ES-I3 (cell line): ENCODE measurements around the gene C1orf105.

Source experiments
- H3K36me3 ChIP-seq: 2 replicates; pipeline ENCODE4 v1.6.1; 2013; ENCODE audit warnings: mild to moderate bottlenecking, low read length, control low read depth, moderate library complexity; ENCODE audit not compliant: insufficient read depth
- H3K4me1 ChIP-seq: 2 replicates; pipeline ENCODE4 v1.6.1; 2013; ENCODE audit warnings: mild to moderate bottlenecking, control low read depth, low read length; ENCODE audit not compliant: insufficient read depth
- H3K9ac ChIP-seq: 2 replicates; pipeline ENCODE4 v1.6.1; 2013; ENCODE audit warnings: low read depth, mild to moderate bottlenecking, low read length, moderate library complexity
- H3K9me3 ChIP-seq: 2 replicates; pipeline ENCODE4 v1.6.1; 2013; ENCODE audit warnings: mild to moderate bottlenecking, low read length, moderate library complexity; ENCODE audit not compliant: control insufficient read depth, insufficient read depth

Gene C1orf105

DNA sequence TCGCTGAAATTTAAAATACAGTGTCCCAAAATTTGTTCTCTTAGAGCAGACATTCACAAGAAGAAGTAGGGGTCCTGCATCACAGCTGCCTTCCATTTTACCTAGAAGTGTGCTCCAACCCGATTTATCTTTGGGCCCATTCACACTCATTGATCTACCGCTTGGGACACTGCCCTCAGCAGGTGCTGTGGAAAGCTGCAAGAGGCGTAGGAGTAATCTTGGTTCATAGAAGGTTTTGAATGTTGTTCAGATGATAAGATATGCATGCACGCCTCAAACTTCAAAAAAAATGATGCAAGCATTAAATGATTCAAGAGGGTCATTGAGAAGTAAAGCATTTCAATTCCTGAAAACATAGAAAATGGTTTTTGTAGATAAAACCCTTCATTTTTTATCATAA is 18.6 kb upstream of the C1orf105 start:
- Histone ChIP-seq H3K36me3 (no peaks in the 10 kb centered on the region), H3K9me3 (no peaks in the 10 kb centered on the region), H3K9ac (no peak overlapping the region), H3K4me1 (peaks cover 19% of the 10 kb centered on the region)

DNA sequence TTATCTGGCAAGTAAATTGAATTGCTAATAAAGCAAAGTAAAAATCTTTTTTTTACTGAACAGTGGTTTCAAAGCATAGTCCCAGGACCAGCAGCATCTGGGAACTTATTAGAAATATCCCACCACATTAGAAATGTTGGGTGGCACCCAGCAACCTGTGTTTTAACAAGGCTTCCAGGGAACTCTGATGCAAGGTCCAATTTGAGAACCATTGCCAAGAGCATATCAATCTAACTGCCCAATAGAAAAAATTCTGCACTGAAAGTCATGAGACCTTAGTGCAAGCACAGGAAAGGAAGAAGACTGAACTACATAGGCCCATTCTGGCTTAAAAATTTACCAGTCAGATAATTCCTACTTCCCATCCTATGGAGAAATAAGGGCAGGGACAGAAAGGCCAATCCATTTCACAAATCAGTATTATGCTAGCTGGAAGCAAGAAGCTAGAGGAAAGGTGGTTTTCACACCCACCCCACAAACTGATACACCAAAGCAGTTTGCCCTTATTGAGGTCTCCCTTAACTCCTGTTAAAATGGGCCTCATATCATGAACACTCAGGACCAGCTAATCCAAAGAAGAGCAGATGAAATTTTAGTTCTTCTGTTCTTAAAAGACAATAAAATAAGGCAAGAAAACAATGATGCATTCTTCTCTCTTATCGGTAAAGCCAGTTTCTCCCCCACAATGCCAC is 17.5 kb upstream of the C1orf105 start:
- H3K4me1 ChIP-seq = peaks cover 19% of the 10 kb centered on the region
- no peaks in the 10 kb centered on the region for H3K9me3 ChIP-seq
- H3K9ac ChIP-seq = no peak overlapping the region
- no peaks in the 10 kb centered on the region for H3K36me3 ChIP-seq

- Histone ChIP-seq H3K4me1 (peaks cover 16% of the 10 kb centered on the region), H3K9me3 (no peaks in the 10 kb centered on the region), H3K9ac (no peak overlapping the region), H3K36me3 (no peaks in the 10 kb centered on the region)
These were observed 16.4 kb upstream of the C1orf105 start for GRCh38 chr1:172404121-172404520.

- H3K9me3 ChIP-seq = no peaks in the 10 kb centered on the region
- H3K36me3 ChIP-seq = no peaks in the 10 kb centered on the region
- peaks cover under 1% of the 10 kb centered on the region; the same call in 1 of the 2 replicates for H3K4me1 ChIP-seq
- H3K9ac ChIP-seq = no peak overlapping the region
These were observed 14.6 kb upstream of the C1orf105 start for GRCh38 chr1:172405912-172406311.

GRCh38 chr1:172406968-172407367 is 13.5 kb upstream of the C1orf105 start:
- Histone ChIP-seq H3K36me3 (no peaks in the 10 kb centered on the region), H3K9ac (no peak overlapping the region), H3K4me1 (no peaks in the 10 kb centered on the region), H3K9me3 (no peaks in the 10 kb centered on the region)

DNA sequence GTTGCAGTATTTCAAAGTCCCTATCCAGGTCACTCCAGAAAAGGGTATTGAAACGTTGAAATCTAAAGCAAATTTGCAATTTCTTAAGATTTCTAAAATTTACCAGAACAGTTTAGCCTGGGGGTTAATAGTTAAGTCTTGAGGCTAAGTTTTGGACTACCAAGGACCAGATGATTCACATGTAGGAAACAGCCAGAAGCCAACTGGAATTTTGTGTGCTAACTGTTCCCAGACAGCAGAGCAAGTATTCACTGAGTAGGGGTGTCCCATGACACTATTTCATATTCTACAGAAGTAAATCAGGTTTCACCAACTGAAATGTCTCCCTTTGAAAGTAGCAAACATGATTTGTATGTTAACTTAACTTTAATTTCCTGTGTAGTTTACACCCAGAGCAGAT is 11.5 kb upstream of the C1orf105 start:
- H3K36me3 ChIP-seq = no peaks in the 10 kb centered on the region

DNA sequence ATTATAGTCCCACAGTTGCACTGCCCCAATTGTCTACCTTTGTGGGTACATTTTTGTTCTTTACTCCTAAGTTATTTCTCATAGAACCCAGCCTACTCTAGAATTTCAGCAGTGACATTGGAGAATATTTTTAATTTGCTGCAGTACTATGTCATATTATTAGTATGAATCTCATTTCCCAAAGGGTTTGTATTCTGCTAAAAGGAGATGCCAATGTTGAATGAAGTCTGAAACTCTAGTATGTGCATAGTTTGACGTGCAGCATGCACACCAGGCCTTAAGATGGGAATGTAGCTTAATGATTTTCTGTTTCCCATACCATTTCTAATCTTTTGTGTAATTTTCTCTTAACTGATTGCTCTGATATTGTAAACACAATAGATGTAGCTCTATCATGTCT is 10.5 kb upstream of the C1orf105 start:
- no peaks in the 10 kb centered on the region for H3K36me3 ChIP-seq
- no peaks in the 10 kb centered on the region for H3K4me1 ChIP-seq
- H3K9ac ChIP-seq = no peak overlapping the region
- H3K9me3 ChIP-seq = no peaks in the 10 kb centered on the region

More for the DNA sequence above, 11.5 kb upstream of the C1orf105 start:
- no peaks in the 10 kb centered on the region for H3K4me1 ChIP-seq
- no peaks in the 10 kb centered on the region for H3K9me3 ChIP-seq
- H3K9ac ChIP-seq = no peak overlapping the region

DNA sequence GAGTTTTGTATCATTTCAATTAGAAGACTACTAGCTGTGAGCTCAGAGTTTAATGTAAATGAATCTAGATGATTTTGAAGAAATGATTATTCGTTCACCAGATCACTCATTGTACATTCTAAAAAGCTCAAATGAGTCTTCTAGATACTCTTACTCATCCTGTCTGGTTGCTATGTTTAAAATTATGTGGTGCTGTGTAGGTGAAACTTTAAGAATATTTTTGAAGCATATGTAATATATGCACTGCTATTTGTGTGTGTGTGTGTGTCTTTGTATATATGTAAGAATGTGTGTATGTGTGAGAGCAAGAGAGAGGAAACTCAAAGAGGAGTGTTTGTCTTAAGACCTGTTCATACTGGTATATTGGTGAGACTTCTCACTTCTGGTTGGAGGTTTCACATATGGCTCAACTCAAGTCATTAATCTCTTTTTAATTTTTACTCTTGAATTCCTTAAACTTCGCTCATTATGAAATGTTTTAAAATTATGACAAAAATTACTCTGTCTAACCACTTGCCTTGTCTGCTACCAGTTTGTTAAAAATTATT is 8.6 kb upstream of the C1orf105 start:
- Histone ChIP-seq H3K9ac (no peak overlapping the region), H3K4me1 (peaks cover 6% of the 10 kb centered on the region), H3K9me3 (no peaks in the 10 kb centered on the region), H3K36me3 (no peaks in the 10 kb centered on the region)

GRCh38 chr1:172414331-172414730 is 6.2 kb upstream of the C1orf105 start:
- H3K9ac ChIP-seq = no peak overlapping the region
- peaks cover 18% of the 10 kb centered on the region for H3K4me1 ChIP-seq
- H3K36me3 ChIP-seq = no peaks in the 10 kb centered on the region
- H3K9me3 ChIP-seq = no peaks in the 10 kb centered on the region

- Histone ChIP-seq H3K9ac (no peak overlapping the region), H3K9me3 (no peaks in the 10 kb centered on the region), H3K36me3 (no peaks in the 10 kb centered on the region), H3K4me1 (peaks cover 21% of the 10 kb centered on the region)
These were observed 3.9 kb upstream of the C1orf105 start for GRCh38 chr1:172416496-172417035.

DNA sequence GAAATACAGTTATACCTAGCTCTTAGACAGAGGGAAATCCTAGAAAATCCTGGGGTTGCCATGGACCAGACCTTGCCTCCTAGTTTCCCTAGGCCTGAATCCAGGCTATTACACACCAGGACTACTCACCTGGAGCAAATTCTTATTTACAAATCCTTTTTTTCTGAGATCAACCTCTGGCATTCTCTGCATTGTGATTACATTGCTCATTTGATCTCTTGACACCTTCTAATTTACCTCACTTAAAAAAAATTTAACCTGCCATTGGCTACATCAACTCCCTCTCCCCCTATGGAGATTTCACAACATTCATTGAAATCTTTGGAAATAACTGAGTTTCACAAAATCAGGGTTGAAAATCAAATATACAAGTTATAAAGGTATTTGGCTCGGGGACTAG is 2.9 kb upstream of the C1orf105 start:
- no peak overlapping the region for H3K9ac ChIP-seq
- no peaks in the 10 kb centered on the region for H3K9me3 ChIP-seq
- peaks cover 28% of the 10 kb centered on the region for H3K4me1 ChIP-seq
- H3K36me3 ChIP-seq = no peaks in the 10 kb centered on the region

- no peaks in the 10 kb centered on the region for H3K9me3 ChIP-seq
- H3K4me1 ChIP-seq = peaks cover 23% of the 10 kb centered on the region
- no peak overlapping the region for H3K9ac ChIP-seq
- H3K36me3 ChIP-seq = no peaks in the 10 kb centered on the region
These were observed 1.6 kb downstream of the C1orf105 start for GRCh38 chr1:172421974-172422604.

- Histone ChIP-seq H3K9ac (no peak overlapping the region), H3K36me3 (no peaks in the 10 kb centered on the region), H3K4me1 (peaks cover 14% of the 10 kb centered on the region), H3K9me3 (no peaks in the 10 kb centered on the region)
These were observed 2.9 kb downstream of the C1orf105 start for GRCh38 chr1:172423336-172423735.

DNA sequence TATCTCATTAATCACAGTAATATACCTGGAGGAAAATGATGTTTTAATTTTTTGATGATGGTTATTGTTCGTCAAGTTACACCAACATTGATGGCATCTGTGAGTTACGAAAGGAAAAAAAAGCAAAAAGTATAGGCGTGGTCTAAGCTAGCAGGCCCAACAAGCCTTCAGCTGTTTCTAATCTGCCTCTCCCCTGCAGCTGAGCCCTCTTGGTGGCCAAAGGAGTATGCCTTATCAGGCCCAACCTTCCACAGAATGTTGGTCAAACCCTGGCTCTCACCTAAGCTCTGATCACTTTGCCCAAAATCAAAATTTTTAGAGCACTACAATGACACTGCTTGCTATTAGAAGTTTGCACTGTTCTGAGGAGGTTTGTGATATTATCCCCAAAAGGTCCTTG is 4.9 kb downstream of the C1orf105 start:
- no peaks in the 10 kb centered on the region for H3K9me3 ChIP-seq
- H3K4me1 ChIP-seq = peaks cover 18% of the 10 kb centered on the region

GRCh38 chr1:172427191-172427590 is 6.7 kb downstream of the C1orf105 start:
- H3K36me3 ChIP-seq = no peaks in the 10 kb centered on the region
- H3K9me3 ChIP-seq = no peaks in the 10 kb centered on the region
- H3K4me1 ChIP-seq = peaks cover 18% of the 10 kb centered on the region; the same call in 1 of the 2 replicates
- H3K9ac ChIP-seq = no peak overlapping the region

More for the DNA sequence above, 4.9 kb downstream of the C1orf105 start:
- no peak overlapping the region for H3K9ac ChIP-seq
- no peaks in the 10 kb centered on the region for H3K36me3 ChIP-seq
